ENCODE measurements around the gene MRPS31. TPM values are rescaled to one million over a fixed set of nuclear protein-coding genes. Genes with fewer than 3 reads are reported as not detected.
"Not testable (repeated sequence)": the region's sequence is repeated elsewhere in the genome, so short reads cannot be mapped to it uniquely, and the experiment has no call there.

MRPS31 gene
- total and polyA plus RNA-seq, 3 experiments from 2014 or later: 36.7 to 44.2 (median 38.6) TPM

GRCh38 chr13:40794414-40795368, 23.7 kb upstream of the MRPS31 start:
- H3K4me3 Mint-ChIP-seq: peak overlapping the region in 1 of 7 donors; percentile 51

DNA sequence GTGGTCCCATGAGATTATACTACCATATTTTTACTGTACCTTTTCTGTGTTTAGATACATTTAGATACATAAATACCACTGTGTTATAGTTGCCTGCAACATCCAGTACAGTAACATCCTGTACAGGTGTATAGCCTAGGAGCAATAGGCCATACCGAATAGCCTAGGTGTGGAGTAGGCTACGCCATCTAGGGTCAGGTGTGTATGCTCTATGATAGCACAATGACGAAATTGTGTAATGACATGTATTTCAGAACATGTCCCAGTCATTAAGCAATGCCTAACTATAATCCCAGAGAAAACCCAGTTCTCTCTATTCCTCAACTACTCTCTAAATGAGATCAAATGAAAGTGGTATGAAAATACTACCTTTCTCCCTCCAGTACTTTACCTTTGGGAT, 22.3 kb upstream of the MRPS31 start:
- Mint-ChIP-seq H3K4me1 (peaks cover 26 to 45% (median 41%) of the 10 kb centered on the region in 3 donors), H3K27me3 (no peaks in the 10 kb centered on the region), H3K27ac (peak overlapping the region in 1 of 8 donors; percentile 48), H3K36me3 (peaks cover 0 to 45% (median 3%) of the 10 kb centered on the region in 3 donors), H3K4me3 (peak overlapping the region in 1 of 7 donors; percentile 4), H3K9me3 (no peaks in the 10 kb centered on the region)
- ChIA-PET POLR2A (no interaction called here), CTCF (no interaction called here)
- H3K27ac ChIP-seq (ENCODE audit: low read depth, low read length): no peak overlapping the region
- H3K9me3 ChIP-seq (ENCODE audit: low read length): no peaks in the 10 kb centered on the region
- DNase-seq: no peak
- no peaks in the 10 kb centered on the region for H3K36me3 ChIP-seq (ENCODE audit: insufficient read depth, low read length)
- peaks cover 7% of the 10 kb centered on the region for H3K4me1 ChIP-seq (ENCODE audit: insufficient read depth, low read length)
- H3K27me3 ChIP-seq (ENCODE audit: insufficient read depth, low read length, poor library complexity, severe bottlenecking): no peaks in the 10 kb centered on the region
- H3K4me3 ChIP-seq (ENCODE audit: low read length): no peak overlapping the region

More at GRCh38 chr13:40794414-40795368, 23.7 kb upstream of the MRPS31 start:
- no peak for DNase-seq
- no peak overlapping the region for H3K4me3 ChIP-seq (ENCODE audit: low read length)
- no peaks in the 10 kb centered on the region for H3K9me3 Mint-ChIP-seq
- peak overlapping the region in 2 of 8 donors; percentile 51 to 88 for H3K27ac Mint-ChIP-seq
- no peaks in the 10 kb centered on the region for H3K36me3 ChIP-seq (ENCODE audit: insufficient read depth, low read length)
- no peaks in the 10 kb centered on the region for H3K27me3 ChIP-seq (ENCODE audit: insufficient read depth, low read length, poor library complexity, severe bottlenecking)
- H3K4me1 Mint-ChIP-seq: peaks cover 32 to 48% (median 37%) of the 10 kb centered on the region in 3 donors
- ChIA-PET POLR2A (interaction anchor here (0.6 to 0.7 kb wide), 2 partner anchors 130 to 234 kb away, joined by 3 to 4 read pairs; no protein-coding TSS in a partner anchor), CTCF (no interaction called here)
- H3K36me3 Mint-ChIP-seq: peaks cover 0 to 58% (median 6%) of the 10 kb centered on the region in 3 donors
- H3K27me3 Mint-ChIP-seq: no peaks in the 10 kb centered on the region
- H3K27ac ChIP-seq (ENCODE audit: low read depth, low read length): no peak overlapping the region
- H3K4me1 ChIP-seq (ENCODE audit: insufficient read depth, low read length): no peaks in the 10 kb centered on the region
- H3K9me3 ChIP-seq (ENCODE audit: low read length): no peaks in the 10 kb centered on the region

- peak in 1 of 5 donors; percentile 19 for DNase-seq
- H3K27ac ChIP-seq (ENCODE audit: low read depth, low read length): no peak overlapping the region
Measured at GRCh38 chr13:40792284-40793051, 21.5 kb upstream of the MRPS31 start.

GRCh38 chr13:40790154-40790616, 19.2 kb upstream of the MRPS31 start:
- Mint-ChIP-seq H3K4me1 (peaks cover 23 to 57% (median 51%) of the 10 kb centered on the region in 3 donors), H3K27ac (peak overlapping the region; percentile 68 to 87 (median 78)), H3K36me3 (peaks cover 0 to 23% (median 3%) of the 10 kb centered on the region in 3 donors), H3K27me3 (peaks cover 0 to 2% of the 10 kb centered on the region in 2 donors), H3K9me3 (no peaks in the 10 kb centered on the region), H3K4me3 (peak overlapping the region; percentile 80 to 92 (median 84))
- no peak for DNase-seq
- no peaks in the 10 kb centered on the region for H3K27me3 ChIP-seq (ENCODE audit: insufficient read depth, low read length, poor library complexity, severe bottlenecking)
- ChIA-PET POLR2A (no interaction called here), CTCF (interaction anchor here (0.9 to 1.5 kb wide), 4 partner anchors 13 to 132 kb away, joined by 3 to 7 read pairs (median 4); no protein-coding TSS in a partner anchor)
- H3K36me3 ChIP-seq (ENCODE audit: insufficient read depth, low read length): no peaks in the 10 kb centered on the region
- peak overlapping the region; percentile 47 for H3K4me3 ChIP-seq (ENCODE audit: low read length)
- H3K27ac ChIP-seq (ENCODE audit: low read depth, low read length): no peak overlapping the region
- peaks cover 7% of the 10 kb centered on the region for H3K4me1 ChIP-seq (ENCODE audit: insufficient read depth, low read length)
- H3K9me3 ChIP-seq (ENCODE audit: low read length): no peaks in the 10 kb centered on the region

More at GRCh38 chr13:40792284-40793051, 21.5 kb upstream of the MRPS31 start:
- ChIA-PET POLR2A (no interaction called here), CTCF (no interaction called here)
- H3K27me3 ChIP-seq (ENCODE audit: insufficient read depth, low read length, poor library complexity, severe bottlenecking): no peaks in the 10 kb centered on the region
- H3K9me3 Mint-ChIP-seq: no peaks in the 10 kb centered on the region
- peak overlapping the region; percentile 12 to 77 (median 65) for H3K27ac Mint-ChIP-seq
- peaks cover 7% of the 10 kb centered on the region for H3K4me1 ChIP-seq (ENCODE audit: insufficient read depth, low read length)
- H3K36me3 Mint-ChIP-seq: peaks cover 0 to 40% (median 3%) of the 10 kb centered on the region in 3 donors
- no peaks in the 10 kb centered on the region for H3K9me3 ChIP-seq (ENCODE audit: low read length)
- H3K27me3 Mint-ChIP-seq: no peaks in the 10 kb centered on the region
- peak overlapping the region in 2 of 7 donors; percentile 31 to 43 for H3K4me3 Mint-ChIP-seq
- no peaks in the 10 kb centered on the region for H3K36me3 ChIP-seq (ENCODE audit: insufficient read depth, low read length)
- H3K4me3 ChIP-seq (ENCODE audit: low read length): no peak overlapping the region
- peaks cover 26 to 50% (median 46%) of the 10 kb centered on the region in 3 donors for H3K4me1 Mint-ChIP-seq

- Mint-ChIP-seq H3K27me3 (peaks cover 0 to 2% of the 10 kb centered on the region in 2 donors), H3K9me3 (no peaks in the 10 kb centered on the region), H3K4me3 (peak within 1 kb of the TSS; percentile 80 to 92 (median 84)), H3K4me1 (peaks cover 23 to 57% (median 50%) of the 10 kb centered on the region in 3 donors), H3K27ac (peak within 1 kb of the TSS; percentile 71 to 88 (median 84)), H3K36me3 (peaks cover 0 to 18% (median 3%) of the 10 kb centered on the region in 3 donors)
- DNase-seq: peak; percentile 68 to 80 (median 76)
- ChIA-PET CTCF (interaction anchor here (0.9 to 3.1 kb wide), 9 partner anchors 12 to 602 kb away, joined by 3 to 21 read pairs (median 5); no protein-coding TSS in a partner anchor), POLR2A (interaction anchor here (1.7 kb wide), 1 partner anchor 13 kb away, joined by 10 read pairs; no protein-coding TSS in a partner anchor)
- Histone ChIP-seq H3K27me3 (ENCODE audit: insufficient read depth, low read length, poor library complexity, severe bottlenecking) (no peaks in the 10 kb centered on the region), H3K36me3 (ENCODE audit: insufficient read depth, low read length) (no peaks in the 10 kb centered on the region), H3K4me3 (ENCODE audit: low read length) (peak within 1 kb of the TSS; percentile 60), H3K4me1 (ENCODE audit: insufficient read depth, low read length) (peaks cover 7% of the 10 kb centered on the region), H3K9me3 (ENCODE audit: low read length) (no peaks in the 10 kb centered on the region), H3K27ac (ENCODE audit: low read depth, low read length) (no peak within 1 kb of the TSS)
Measured at GRCh38 chr13:40789275-40790153, 18.5 kb upstream of the MRPS31 start, which contains the start of gene SLC25A15. Gene SLC25A15 (plus strand): TSS chr13:40789611. CDS start chr13:40793227, 3,616 bp downstream.

- peak overlapping the region; percentile 62 to 88 (median 80) for H3K4me3 Mint-ChIP-seq
- not testable (repeated sequence) for H3K9me3 Mint-ChIP-seq; H3K36me3 Mint-ChIP-seq; H3K9me3 ChIP-seq (ENCODE audit: low read length); H3K27me3 Mint-ChIP-seq; H3K36me3 ChIP-seq (ENCODE audit: insufficient read depth, low read length); H3K27ac ChIP-seq (ENCODE audit: low read depth, low read length); H3K27me3 ChIP-seq (ENCODE audit: insufficient read depth, low read length, poor library complexity, severe bottlenecking); DNase-seq; H3K4me1 ChIP-seq (ENCODE audit: insufficient read depth, low read length)
- peaks cover 23 to 57% (median 50%) of the 10 kb centered on the region in 3 donors for H3K4me1 Mint-ChIP-seq
- CTCF ChIA-PET: interaction anchor here (1.2 to 3.1 kb wide), 5 partner anchors 11 to 601 kb away, joined by 3 to 21 read pairs (median 5); no protein-coding TSS in a partner anchor
- peak overlapping the region; percentile 60 for H3K4me3 ChIP-seq (ENCODE audit: low read length)
- POLR2A ChIA-PET: interaction anchor here (1.7 kb wide), 1 partner anchor 12 kb away, joined by 10 read pairs; no protein-coding TSS in a partner anchor
- peak overlapping the region; percentile 20 to 88 (median 80) for H3K27ac Mint-ChIP-seq
Measured at GRCh38 chr13:40788540-40789274, 17.7 kb upstream of the MRPS31 start.

All from CD8-positive, alpha-beta memory T cell (primary cell).